ENCODE results near the gene SERPINB3.
"Not testable (repeated sequence)": the region's sequence is repeated elsewhere in the genome, so short reads cannot be mapped to it uniquely, and the experiment has no call there.

SERPINB3 gene

DNA sequence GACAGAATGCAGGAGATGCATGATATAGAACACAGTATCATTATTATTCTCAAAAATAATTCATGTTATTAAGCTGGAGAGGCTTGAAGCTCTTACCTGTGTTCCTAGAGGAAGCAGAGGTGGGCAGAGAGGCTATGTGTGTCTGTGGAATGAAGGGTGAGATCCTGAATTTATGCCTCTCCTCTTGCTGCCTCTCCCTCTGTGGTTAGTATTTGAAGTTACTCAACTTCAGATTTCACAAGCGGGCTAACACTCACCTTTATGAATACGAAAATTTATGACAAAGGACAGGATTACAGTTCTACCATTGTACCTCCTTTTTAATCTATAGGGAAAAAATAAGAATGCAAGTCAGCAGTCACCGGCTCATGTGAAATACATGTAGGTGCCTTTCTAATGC, at the start of gene SERPINB3:
TSS of gene SERPINB3 (minus strand) at position 144 of the 400 bp plus-strand sequence. CDS start 677 bp downstream, outside the sequence.
- not testable (repeated sequence) for DNase-seq

GRCh38 chr18:63708650-63709049, 47.0 kb upstream of the SERPINB3 start:
- DNase-seq = peak; percentile 33

- no peak for DNase-seq
Observed at GRCh38 chr18:63707816-63708215, 46.1 kb upstream of the SERPINB3 start.

DNA sequence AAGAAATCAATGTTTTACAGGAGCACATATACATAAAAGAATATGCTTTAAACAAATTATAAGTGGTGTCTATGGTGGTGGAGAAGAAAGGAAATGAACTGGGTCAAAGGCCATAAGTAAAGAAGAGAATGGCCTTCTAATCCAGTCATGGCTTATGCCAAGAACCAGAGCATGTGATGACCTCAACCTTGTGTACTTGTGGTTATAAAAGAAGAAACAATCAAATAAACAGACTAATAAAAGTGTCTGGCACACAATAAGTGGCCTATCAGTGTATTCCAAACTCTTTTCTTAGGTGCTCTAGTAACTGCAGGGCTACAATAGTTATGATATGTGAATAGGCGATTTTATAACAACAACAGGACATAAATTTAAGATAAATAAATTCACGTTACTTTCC, 43.7 kb upstream of the SERPINB3 start:
- no peak for DNase-seq

DNA sequence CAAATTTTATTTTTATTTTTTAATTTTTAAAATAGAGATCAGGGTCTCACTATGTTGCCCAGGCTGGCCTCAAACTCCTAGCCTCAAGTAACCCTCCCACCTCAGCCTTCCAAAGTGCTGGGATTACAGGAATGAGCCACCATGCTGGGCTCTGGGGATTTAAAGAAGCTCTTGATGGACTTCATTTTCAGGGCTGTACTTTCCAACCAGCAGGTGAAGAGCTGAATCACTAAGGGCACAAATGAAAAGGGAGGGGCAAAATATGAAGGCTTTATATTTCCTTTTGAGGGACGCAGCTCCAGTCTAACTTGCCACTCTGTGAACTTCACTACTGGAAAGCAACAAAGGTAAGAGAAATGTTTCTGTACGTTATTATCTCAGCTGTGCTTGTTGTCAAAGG, 41.0 kb upstream of the SERPINB3 start, which contains the start of gene SERPINB11:
TSS of gene SERPINB11 (plus strand) at position 301 of the 400 bp plus-strand sequence. CDS start 7,234 bp downstream, outside the sequence.
- DNase-seq = no peak

DNA sequence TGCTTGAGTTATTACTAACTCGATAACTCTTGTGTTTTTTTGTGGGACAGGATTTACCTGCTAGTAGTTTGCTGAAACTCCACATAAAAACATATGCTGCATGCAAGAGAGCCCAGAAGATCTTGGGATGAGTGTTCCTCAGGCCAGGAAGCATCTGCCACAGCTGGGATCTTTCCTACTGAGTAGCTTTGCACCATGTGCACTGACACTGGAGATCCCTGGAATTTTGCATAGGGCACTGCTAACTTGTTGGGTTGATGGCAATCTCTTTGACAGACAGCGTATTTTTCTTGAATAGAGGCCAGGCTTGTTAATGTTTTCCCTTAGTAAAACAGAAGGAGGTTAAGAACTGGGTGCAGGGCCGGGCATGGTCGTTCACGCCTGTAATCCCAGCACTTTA, 40.3 kb upstream of the SERPINB3 start:
- no peak for DNase-seq

GRCh38 chr18:63700501-63700900, 38.8 kb upstream of the SERPINB3 start:
- no peak for DNase-seq

DNA sequence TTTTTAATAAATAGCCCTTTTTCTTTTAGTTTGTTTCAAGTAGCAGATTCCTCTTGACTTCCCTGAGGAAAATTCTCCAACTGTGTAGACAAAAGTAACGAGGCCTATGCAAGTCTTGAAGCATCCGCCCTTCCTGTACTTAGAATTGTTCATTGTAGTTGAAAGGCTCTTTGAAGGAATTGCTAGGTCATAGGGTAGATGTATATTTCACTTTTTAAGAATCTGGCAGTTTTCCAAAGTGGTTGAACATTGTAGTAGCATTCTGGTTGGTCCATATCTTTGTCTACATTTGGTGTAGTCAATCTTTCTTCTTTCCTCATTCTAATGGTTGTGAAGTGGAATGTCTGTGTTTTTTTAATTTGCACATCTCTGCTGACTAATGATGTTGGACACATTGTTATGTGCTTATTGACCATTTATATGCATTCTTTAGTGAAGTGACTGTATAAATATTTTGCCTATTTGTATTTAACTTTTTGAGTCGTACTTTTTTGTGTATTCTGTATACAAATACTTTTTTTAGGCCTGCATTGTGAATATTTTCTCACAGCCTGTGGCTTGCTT, 35.5 kb upstream of the SERPINB3 start:
- no peak for DNase-seq

GRCh38 chr18:63689064-63689463, 27.4 kb upstream of the SERPINB3 start:
- no peak for DNase-seq

- no peak for DNase-seq
Observed at GRCh38 chr18:63686871-63687270, 25.2 kb upstream of the SERPINB3 start.

- DNase-seq = no peak
Observed at GRCh38 chr18:63684718-63685117, 23.0 kb upstream of the SERPINB3 start.

- no peak for DNase-seq
Observed at GRCh38 chr18:63683890-63684289, 22.2 kb upstream of the SERPINB3 start.

GRCh38 chr18:63683152-63683551, 21.5 kb upstream of the SERPINB3 start:
- peak; percentile 77 for DNase-seq

- DNase-seq = no peak
Observed at GRCh38 chr18:63681449-63682340, 20.0 kb upstream of the SERPINB3 start.

DNA sequence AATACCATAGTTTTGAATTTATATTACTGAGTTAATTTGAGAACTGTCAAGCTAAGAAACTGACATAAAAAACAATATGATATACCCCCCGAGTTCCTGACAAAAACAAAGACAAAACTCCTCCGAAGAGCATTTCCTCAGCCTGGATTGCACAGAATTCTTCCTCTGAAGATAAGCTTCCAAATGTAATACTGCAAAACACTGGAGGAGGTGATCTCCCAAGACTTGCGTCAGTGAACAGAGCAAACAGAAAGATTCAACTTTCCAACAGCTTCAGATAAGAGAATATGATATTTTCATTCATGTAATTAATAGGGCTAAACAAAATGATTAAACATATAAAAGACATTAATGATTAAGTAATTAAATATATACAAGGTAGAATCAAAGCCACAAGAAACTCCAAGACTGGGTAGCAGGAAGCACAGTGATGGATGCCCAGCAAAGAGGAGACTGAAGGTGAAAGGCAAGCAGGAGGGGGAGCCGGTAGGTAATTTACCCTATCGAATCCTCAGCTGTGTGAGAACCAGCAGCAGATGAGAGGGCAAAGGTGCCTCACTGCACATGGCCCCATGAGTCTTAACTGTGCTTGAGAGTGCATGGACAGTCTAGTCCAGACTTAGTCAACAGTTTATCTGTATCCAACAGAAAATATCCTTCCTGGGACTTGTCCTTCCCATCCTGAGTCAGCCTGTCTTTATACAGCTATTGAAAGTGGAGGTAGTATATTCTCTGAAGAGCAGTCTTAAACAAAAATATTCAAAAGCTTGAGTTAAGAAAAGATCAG, 18.3 kb upstream of the SERPINB3 start:
- DNase-seq = no peak

DNA sequence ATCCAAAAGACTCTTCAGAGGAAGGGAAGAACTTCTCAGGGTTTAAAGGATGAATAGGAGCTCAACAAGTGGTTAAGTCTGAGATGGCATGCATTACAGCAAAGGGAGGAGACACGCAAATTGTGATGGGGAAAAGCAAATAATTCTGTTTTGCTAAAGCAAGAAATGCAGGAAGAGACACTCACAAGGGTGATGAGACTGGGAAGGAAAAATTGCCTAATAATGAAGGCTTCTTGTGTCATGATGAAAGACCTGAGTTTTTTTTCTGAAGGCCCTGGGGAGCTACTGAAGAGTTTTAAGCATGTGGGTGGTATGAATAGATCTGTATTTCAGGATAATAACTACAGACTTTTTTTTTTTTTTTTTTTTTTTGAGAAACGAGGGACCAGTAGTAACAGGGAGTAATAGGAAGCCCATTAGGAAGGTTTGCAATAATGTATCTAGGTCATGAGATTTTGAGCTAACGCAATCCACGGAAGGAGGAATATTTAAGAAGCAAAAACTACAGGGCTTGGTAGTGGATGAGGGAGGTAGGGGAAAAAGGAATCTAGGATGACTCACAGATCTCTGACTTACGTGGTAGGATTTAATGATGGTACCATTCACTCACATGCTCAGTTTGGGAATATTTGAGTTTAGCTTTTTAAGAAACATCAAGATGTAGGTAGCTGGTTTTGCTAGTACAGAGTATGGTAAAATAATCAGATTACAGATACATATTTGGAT, 16.0 kb upstream of the SERPINB3 start:
- DNase-seq = peak; percentile 22

- no peak for DNase-seq
Observed at GRCh38 chr18:63676526-63677323, 15.0 kb upstream of the SERPINB3 start.

DNA sequence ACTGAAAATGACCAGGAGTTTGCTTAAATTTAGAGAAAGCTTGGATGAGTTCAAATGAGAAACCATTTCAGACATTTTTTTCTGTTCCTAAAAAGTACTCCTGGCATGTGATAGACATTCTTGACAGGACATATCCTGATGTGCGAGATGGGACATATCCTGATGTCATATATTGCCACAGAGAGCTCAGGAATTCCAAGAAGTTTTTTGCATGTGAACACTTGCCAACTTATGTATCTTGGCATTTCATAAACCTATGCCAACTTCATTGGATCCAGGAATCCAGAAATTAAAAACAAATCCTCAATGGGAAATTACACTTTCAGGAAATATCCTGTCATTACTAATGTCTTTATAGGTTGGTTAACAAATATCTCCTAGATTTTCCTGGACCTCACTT, 2.9 kb upstream of the SERPINB3 start:
- no peak for DNase-seq

- not testable (repeated sequence) for DNase-seq
Observed at GRCh38 chr18:63658920-63659319, 2.8 kb downstream of the SERPINB3 start.

- DNase-seq = not testable (repeated sequence)
Observed at GRCh38 chr18:63650271-63650670, 11.4 kb downstream of the SERPINB3 start.

GRCh38 chr18:63648241-63648640, 13.5 kb downstream of the SERPINB3 start:
- no peak for DNase-seq

GRCh38 chr18:63646936-63647335, 14.8 kb downstream of the SERPINB3 start:
- no peak for DNase-seq

Data from NCI-H226 (cell line).